Measurements from ENCODE around the gene BBS7.

Gene BBS7

GRCh38 chr4:121875652-121876051, 5.4 kb upstream of the BBS7 start:
- DNase-seq (ENCODE audit: low read depth): peak; percentile 3
- H3K4me3 ChIP-seq (ENCODE audit: control insufficient read depth, low read depth, low read length): no peak overlapping the region
- no peak for TF ChIP-seq CTCF (conservative IDR thresholded peaks at IDR 0.05; ENCODE audit: control insufficient read depth, insufficient read depth, low read depth, low read length)

DNA sequence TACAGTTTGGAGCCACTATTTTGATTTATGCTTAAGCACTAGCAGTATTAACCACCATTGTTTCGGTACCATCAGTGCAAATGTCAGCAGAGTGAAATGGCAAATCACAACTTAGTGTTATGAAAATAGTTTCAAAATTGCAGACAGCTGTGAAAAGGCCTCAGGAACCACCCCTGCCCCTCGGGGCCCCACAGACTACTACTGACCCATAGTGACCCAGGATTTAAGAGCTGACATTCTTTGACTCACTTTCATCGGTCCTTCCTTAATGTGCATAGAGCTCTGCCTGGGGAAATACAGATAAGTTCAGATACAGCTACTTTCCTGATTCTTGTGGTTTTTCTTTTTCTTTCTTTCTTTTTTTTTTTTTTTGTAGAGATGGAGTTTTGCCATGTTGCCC, 3.3 kb upstream of the BBS7 start:
- no peak for DNase-seq (ENCODE audit: low read depth)
- no peak overlapping the region for H3K4me3 ChIP-seq (ENCODE audit: control insufficient read depth, low read depth, low read length)
- TF ChIP-seq CTCF (conservative IDR thresholded peaks at IDR 0.05; ENCODE audit: control insufficient read depth, insufficient read depth, low read depth, low read length): no peak

DNA sequence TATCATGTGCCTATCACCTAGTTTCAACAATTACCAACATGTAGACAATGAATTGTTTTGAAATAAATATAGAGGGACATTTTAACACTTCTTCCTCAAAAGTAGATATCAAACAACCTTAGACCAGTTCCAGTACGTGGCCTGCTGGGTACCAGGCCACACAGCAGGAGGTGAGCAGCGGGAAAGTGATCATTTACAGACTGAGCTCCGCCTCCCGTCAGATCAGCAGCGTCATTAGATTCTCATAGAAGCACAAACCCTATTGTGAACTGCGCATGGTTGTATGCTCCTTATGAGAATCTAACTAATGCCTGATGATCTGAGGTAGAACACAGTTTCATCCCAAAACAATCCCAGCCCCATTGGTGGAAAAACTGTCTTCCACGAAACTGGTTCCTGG, 6.5 kb downstream of the BBS7 start:
- no peak for TF ChIP-seq CTCF (conservative IDR thresholded peaks at IDR 0.05; ENCODE audit: control insufficient read depth, insufficient read depth, low read depth, low read length)
- H3K4me3 ChIP-seq (ENCODE audit: control insufficient read depth, low read depth, low read length): no peak overlapping the region
- no peak for DNase-seq (ENCODE audit: low read depth)

DNA sequence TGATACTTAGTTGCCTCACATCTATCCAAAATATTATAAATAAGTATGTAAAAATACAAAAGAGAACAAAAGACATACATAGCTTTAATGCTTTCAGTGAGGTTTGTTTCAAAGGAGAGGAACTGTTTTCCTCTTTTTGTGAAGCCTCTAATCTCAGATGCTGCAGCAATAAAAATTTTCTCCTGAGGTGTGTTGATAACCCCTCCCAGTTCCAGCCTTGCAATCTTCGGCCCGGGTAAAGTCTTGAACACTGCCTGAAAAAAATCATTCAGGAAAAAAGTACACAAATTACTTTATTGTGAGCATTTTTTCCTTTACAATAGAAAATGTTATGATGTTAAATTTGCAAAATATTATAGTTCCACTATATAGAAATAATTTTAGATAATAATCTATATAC, 8.8 kb downstream of the BBS7 start:
- no peak for TF ChIP-seq CTCF (conservative IDR thresholded peaks at IDR 0.05; ENCODE audit: control insufficient read depth, insufficient read depth, low read depth, low read length)
- H3K4me3 ChIP-seq (ENCODE audit: control insufficient read depth, low read depth, low read length): no peak overlapping the region
- DNase-seq (ENCODE audit: low read depth): no peak

DNA sequence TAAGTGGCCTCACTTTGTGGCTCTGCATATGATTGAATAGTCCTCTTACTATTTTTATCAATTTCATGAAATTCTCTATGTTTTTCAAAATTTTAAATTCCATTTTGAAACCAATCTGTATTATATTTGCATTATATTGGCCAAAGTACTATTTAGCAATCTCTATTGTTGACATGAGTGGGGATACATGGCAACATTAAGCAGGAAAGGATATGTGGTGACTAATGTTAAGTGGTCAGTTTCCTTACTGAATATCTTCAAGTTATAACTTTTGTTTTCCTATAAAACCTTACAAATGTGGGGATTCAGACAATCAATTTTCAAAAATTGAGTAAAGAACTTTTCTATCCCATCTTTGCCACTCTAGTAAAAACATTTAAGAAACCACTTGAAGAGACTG, 10.2 kb downstream of the BBS7 start:
- no peak for TF ChIP-seq CTCF (conservative IDR thresholded peaks at IDR 0.05; ENCODE audit: control insufficient read depth, insufficient read depth, low read depth, low read length)
- peak; percentile 17 for DNase-seq (ENCODE audit: low read depth)
- no peak overlapping the region for H3K4me3 ChIP-seq (ENCODE audit: control insufficient read depth, low read depth, low read length)

DNA sequence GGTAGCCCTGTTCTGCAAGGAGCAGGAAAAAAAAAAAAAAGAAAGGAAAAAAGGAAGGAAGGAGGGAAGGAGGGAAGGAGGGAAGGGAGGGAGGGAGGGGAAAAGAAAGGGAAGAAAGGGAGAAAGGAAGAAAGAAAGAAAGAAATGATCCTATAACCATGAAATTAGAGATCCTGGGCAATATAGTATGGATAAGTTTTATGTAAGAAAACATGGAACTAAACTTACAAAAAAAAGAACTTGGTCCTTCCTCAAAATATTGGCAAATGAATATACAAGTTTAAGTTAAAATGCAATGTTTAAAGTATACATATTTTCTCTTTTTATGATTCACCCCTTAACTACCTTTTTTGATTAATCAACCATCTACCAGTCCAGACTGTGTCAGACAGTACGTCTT, 18.9 kb downstream of the BBS7 start:
- no peak for TF ChIP-seq CTCF (conservative IDR thresholded peaks at IDR 0.05; ENCODE audit: control insufficient read depth, insufficient read depth, low read depth, low read length)

DNA sequence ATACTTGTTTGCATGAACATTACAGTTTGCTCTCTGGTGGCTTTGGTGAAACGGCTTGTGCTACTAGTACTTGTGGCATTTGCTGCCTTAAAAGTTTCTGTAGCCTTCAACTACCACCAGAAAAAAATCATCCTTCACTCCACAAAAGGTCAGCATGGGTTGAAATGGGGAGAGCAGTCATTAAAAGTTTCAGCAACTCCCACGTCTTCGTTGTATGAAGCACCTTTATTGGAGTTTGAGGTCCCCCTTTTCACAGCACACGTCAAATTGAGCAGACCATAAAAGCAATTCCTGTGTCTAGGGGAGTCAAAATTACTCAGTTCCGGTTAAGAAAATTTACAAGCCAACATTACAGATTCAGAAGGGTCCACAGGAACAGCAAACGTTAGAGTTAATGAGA, 23.6 kb downstream of the BBS7 start:
- TF ChIP-seq CTCF (conservative IDR thresholded peaks at IDR 0.05; ENCODE audit: control insufficient read depth, insufficient read depth, low read depth, low read length): no peak
- no peak overlapping the region for H3K4me3 ChIP-seq (ENCODE audit: control insufficient read depth, low read depth, low read length)
- DNase-seq (ENCODE audit: low read depth): no peak

More for the DNA sequence above, 18.9 kb downstream of the BBS7 start:
- DNase-seq (ENCODE audit: low read depth): no peak
- H3K4me3 ChIP-seq (ENCODE audit: control insufficient read depth, low read depth, low read length): no peak overlapping the region

Data from fibroblast of mammary gland (primary cell).